PC-3 (cell line): ENCODE results near the gene RCBTB2. TPM values are rescaled to one million over a fixed set of nuclear protein-coding genes. Genes with fewer than 3 reads are reported as not detected.

ENCODE experiments used
- ATAC-seq: fragments of 200-7000 bp; cut with Tn5 transposase; 2 replicates; pipeline ENCODE4 v1.9.1; 2020; ENCODE audit warnings: mild to moderate bottlenecking, moderate library complexity
- BruUV-seq: library from RNA; stranded (reverse); fragments of 400-500 nt; replicated peaks from 2 replicates; lab custom pipeline; 2021; lab: Mats Ljungman, UMichigan
- CTCF ChIA-PET: fragments of 300-600 bp; sonication (Branson Sonifier 250); formaldehyde crosslinking; loops from one replicate; lab custom pipeline; 2022; ENCODE audit warnings: antibody characterized with exemption; lab: Charles Lee
- POLR2A ChIA-PET: fragments of 300-600 bp; sonication (Branson Sonifier 250); formaldehyde crosslinking; loops from one replicate; lab custom pipeline; 2022; ENCODE audit warnings: antibody characterized with exemption; ENCODE audit not compliant: unreplicated experiment; lab: Charles Lee
- DNase-seq: peaks from one replicate; pipeline ENCODE4 v3.0.0-alpha.2; 2015
- H2AFZ ChIP-seq: fragments of 300-600 bp; sonication (generic); 2 replicates; pipeline ENCODE4 v1.6.0; 2016; ENCODE audit warnings: antibody characterized with exemption, low read length
- H3F3A ChIP-seq: fragments of 300-600 bp; sonication (generic); one replicate; pipeline ENCODE4 v1.6.0; 2017; ENCODE audit warnings: antibody characterized with exemption, low read length, control low read depth, mild to moderate bottlenecking; ENCODE audit not compliant: unreplicated experiment
- H3K27ac ChIP-seq: fragments of 300-600 bp; sonication (generic); 2 replicates; pipeline ENCODE4 v1.5.1; 2016; ENCODE audit warnings: mild to moderate bottlenecking, low read length
- H3K27me3 ChIP-seq: fragments of 300-600 bp; sonication (generic); 2 replicates; pipeline ENCODE4 v1.6.1; 2016; ENCODE audit warnings: low read length, mixed read lengths
- H3K36me3 ChIP-seq: fragments of 300-600 bp; sonication (generic); 2 replicates; pipeline ENCODE4 v1.6.1; 2016; ENCODE audit warnings: low read depth, mixed run types, low read length, mixed read lengths
- H3K4me1 ChIP-seq: fragments of 300-600 bp; sonication (generic); 2 replicates; pipeline ENCODE4 v1.5.1; 2016; ENCODE audit warnings: low read length; ENCODE audit not compliant: insufficient read depth
- H3K4me2 ChIP-seq: fragments of 300-600 bp; sonication (generic); 2 replicates; pipeline ENCODE4 v1.6.0; 2016; ENCODE audit warnings: low read length
- H3K4me3 ChIP-seq: fragments of 300-600 bp; sonication (generic); 2 replicates; pipeline ENCODE4 v1.5.1; 2016; ENCODE audit warnings: mild to moderate bottlenecking, low read length, mixed read lengths
- H3K79me2 ChIP-seq: fragments of 300-600 bp; sonication (generic); 2 replicates; pipeline ENCODE4 v1.6.1; 2017; ENCODE audit warnings: low read length, mixed read lengths
- H3K9ac ChIP-seq: fragments of 300-600 bp; sonication (generic); 2 replicates; pipeline ENCODE4 v1.6.0; 2016; ENCODE audit warnings: mild to moderate bottlenecking, low read length
- H3K9me2 ChIP-seq: fragments of 300-600 bp; sonication (generic); replicated peaks from 2 replicates; pipeline ENCODE4 v1.6.1; 2016; ENCODE audit warnings: mixed run types, low read length, mixed read lengths
- H3K9me3 ChIP-seq: fragments of 300-600 bp; sonication (generic); 2 replicates; pipeline ENCODE4 v1.6.1; 2016; ENCODE audit warnings: low read length, mixed read lengths
- H4K20me1 ChIP-seq: fragments of 300-600 bp; sonication (generic); 2 replicates; pipeline ENCODE4 v1.6.1; 2016; ENCODE audit warnings: low read length, mixed read lengths
- EZH2 ChIP-seq: fragments of 300-600 bp; sonication (generic); IDR thresholded peaks from one replicate; pipeline ENCODE4 v1.6.1; 2017; ENCODE audit warnings: antibody characterized with exemption, mild to moderate bottlenecking, low read length; ENCODE audit not compliant: unreplicated experiment
- EZH2phosphoT487 ChIP-seq: fragments of 300-600 bp; sonication (generic); IDR thresholded peaks from 2 replicates; pipeline ENCODE4 v1.6.1; 2018; ENCODE audit warnings: mild to moderate bottlenecking, antibody characterized with exemption, low read length, borderline replicate concordance
- intact Hi-C: fragments of 100-400 bp; cut with micrococcal nuclease; formaldehyde crosslinking; loops from 2 replicates; pipeline ENCODE4 v1.9.0; 2023
- total RNA-seq: library from RNA; depleted of rRNA; stranded (reverse); fragments of >200 nt; gene quantifications from 2 replicates; pipeline ENCODE4 v1.2.3, GENCODE V29; 2014
- TF ChIP-seq, protein P1 (sequence below): fragments of 300-600 bp; sonication (generic); conservative IDR thresholded peaks from 2 replicates; pipeline ENCODE4 v1.5.1; 2017; ENCODE audit warnings: antibody characterized with exemption, low read depth, mild to moderate bottlenecking, low read length

Gene RCBTB2
- total RNA-seq, 1 experiment from 2014 or later: 2.5 TPM

DNA sequence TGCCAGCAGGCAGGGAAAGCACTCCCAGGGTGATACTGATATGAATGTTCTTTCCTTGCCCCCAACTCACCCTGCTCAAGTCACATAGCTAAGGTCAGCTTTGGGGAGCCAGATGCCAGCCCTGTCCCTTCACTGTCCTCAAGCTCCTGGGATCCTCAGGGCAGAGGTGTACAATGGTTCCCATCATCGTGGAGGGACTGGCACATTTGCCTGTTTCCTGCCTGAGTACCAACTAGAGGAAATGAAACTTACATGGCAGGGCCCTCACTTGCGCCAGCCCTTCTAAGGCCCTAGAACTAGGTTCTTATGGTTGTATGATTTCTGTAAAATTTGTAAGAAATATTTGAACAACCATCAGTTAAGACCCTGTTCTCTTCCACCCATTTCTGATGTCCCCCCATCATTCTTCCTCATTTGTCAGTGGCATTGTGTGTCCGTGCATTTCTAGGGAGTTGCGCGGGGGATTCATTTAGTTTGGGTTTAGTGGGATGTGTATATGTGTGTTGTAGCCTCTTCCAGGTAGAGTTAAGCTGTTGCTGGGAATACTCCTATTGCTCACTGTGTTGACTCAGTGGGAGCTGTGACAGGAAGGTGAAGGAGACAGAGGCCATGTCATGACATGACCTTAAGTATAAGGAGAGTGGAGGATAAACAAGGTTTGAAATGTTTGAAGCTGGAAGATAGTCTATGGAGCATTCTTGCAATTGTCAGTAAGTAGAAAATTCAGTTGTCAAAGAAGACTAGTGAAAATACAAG is 41.3 kb upstream of the RCBTB2 start:
- CTCF ChIA-PET: no interaction called here
- TF ChIP-seq EZH2phosphoT487: no peak
- TF ChIP-seq, protein P1, sequence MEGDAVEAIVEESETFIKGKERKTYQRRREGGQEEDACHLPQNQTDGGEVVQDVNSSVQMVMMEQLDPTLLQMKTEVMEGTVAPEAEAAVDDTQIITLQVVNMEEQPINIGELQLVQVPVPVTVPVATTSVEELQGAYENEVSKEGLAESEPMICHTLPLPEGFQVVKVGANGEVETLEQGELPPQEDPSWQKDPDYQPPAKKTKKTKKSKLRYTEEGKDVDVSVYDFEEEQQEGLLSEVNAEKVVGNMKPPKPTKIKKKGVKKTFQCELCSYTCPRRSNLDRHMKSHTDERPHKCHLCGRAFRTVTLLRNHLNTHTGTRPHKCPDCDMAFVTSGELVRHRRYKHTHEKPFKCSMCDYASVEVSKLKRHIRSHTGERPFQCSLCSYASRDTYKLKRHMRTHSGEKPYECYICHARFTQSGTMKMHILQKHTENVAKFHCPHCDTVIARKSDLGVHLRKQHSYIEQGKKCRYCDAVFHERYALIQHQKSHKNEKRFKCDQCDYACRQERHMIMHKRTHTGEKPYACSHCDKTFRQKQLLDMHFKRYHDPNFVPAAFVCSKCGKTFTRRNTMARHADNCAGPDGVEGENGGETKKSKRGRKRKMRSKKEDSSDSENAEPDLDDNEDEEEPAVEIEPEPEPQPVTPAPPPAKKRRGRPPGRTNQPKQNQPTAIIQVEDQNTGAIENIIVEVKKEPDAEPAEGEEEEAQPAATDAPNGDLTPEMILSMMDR: no peak
- BruUV-seq: no TSS peak

DNA sequence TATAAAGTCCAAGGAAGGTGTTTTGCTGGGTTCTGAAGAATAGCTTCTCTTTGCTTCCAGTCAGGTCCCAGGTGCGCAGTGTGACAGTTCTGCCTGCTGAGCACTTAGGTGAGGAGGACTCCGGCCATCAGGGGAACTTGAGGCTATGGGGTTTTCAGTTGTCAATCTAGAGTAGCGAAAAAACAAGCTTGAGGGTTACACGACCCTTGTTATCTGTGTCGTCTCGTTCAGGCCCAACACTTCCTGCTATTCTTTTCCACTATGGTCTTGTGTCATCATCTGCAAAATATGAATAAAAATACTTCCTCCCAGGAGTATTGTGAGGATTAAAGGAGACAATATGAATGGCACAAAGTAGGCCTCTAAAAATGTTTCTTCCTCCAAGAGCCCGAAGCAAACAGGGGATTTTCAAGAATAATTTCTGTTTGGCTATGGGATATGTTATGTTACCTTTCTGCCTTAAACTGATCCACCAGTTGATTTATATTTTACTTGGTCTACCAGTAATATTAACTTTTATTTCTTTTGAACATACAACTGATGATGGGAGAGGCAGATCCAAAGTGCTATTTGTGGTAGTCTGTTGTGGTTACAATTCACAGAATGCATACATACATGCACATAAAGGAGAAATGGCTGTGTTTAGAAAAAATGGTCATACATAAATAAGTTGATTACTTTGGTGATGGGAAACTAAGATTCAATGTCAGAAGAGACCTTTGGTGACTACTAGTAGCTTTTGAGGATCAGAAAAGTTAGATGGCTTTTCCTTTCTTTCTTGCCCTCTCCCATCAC is 40.5 kb upstream of the RCBTB2 start:
- Histone ChIP-seq H3K9ac (no peak overlapping the region), H3F3A (no peaks in the 10 kb centered on the region), H3K4me2 (no peak overlapping the region), H3K9me2 (no peaks in the 10 kb centered on the region), H4K20me1 (no peaks in the 10 kb centered on the region), H3K79me2 (no peaks in the 10 kb centered on the region), H3K27me3 (no peaks in the 10 kb centered on the region), H3K4me1 (no peaks in the 10 kb centered on the region), H3K36me3 (no peaks in the 10 kb centered on the region), H2AFZ (no peak overlapping the region), H3K4me3 (no peak overlapping the region), H3K27ac (no peak overlapping the region), H3K9me3 (no peaks in the 10 kb centered on the region)
- CTCF ChIA-PET: no interaction called here
- intact Hi-C loops: no loop called here
- ATAC-seq (no peak), DNase-seq (no peak)
- TF ChIP-seq, protein P1: no peak
- TF ChIP-seq EZH2 (no peak), EZH2phosphoT487 (no peak)
- no TSS peak for BruUV-seq
- POLR2A ChIA-PET: interaction anchor here (0.6 kb wide), 1 partner anchor 12 kb away, joined by 5 read pairs; no protein-coding TSS in a partner anchor

More for the DNA sequence above, 41.3 kb upstream of the RCBTB2 start:
- Histone ChIP-seq H2AFZ (no peak overlapping the region), H3K36me3 (no peaks in the 10 kb centered on the region), H3K9me2 (no peaks in the 10 kb centered on the region), H3K4me2 (no peak overlapping the region), H3K9ac (no peak overlapping the region), H3F3A (no peaks in the 10 kb centered on the region), H4K20me1 (no peaks in the 10 kb centered on the region), H3K4me3 (no peak overlapping the region), H3K27ac (no peak overlapping the region), H3K9me3 (no peaks in the 10 kb centered on the region), H3K79me2 (no peaks in the 10 kb centered on the region), H3K27me3 (no peaks in the 10 kb centered on the region), H3K4me1 (no peaks in the 10 kb centered on the region)
- intact Hi-C loops: no loop called here
- POLR2A ChIA-PET: no interaction called here
- no peak for ATAC-seq
- no peak for DNase-seq
